H1 (cell line): Measurements from ENCODE around the gene ARID1B. TPM values are rescaled to one million over a fixed set of nuclear protein-coding genes. Genes with fewer than 3 reads are reported as not detected.

Source experiments
- GABPA ChIP-seq: IDR thresholded peaks from 2 replicates; pipeline ENCODE4 v1.6.1; 2011; ENCODE audit warnings: mild to moderate bottlenecking, low read length, moderate library complexity, borderline replicate concordance; ENCODE audit not compliant: insufficient read depth
- HDAC2 ChIP-seq, 2 experiments: fragments of 300-600 bp in 1 of 2; sonication (generic) in 1 of 2; IDR thresholded peaks; 2 replicates each; pipeline ENCODE4 v1.6.1; 2011 to 2012; ENCODE audit warnings: low read depth in 2 of 2, low read length in 2 of 2, mild to moderate bottlenecking in 2 of 2, moderate library complexity in 2 of 2, borderline replicate concordance in 1 of 2, inconsistent platforms in 1 of 2
- SIX5 ChIP-seq: IDR thresholded peaks from 2 replicates; pipeline ENCODE4 v1.6.1; 2011; ENCODE audit warnings: mild to moderate bottlenecking, low read depth, low read length
- polyA plus RNA-seq, 7 experiments: library from polyadenylated mRNA; depleted of rRNA in 3 of 7; stranded (reverse) in 5 of 7; unstranded in 2 of 7; fragments of >200 nt in 5 of 7; fragments of 200-250 nt in 2 of 7; gene quantifications; 1 replicate in 5 of 7; 2 replicates in 1 of 7; 4 replicates in 1 of 7; pipeline versions ENCODE4 v1.2.1 to v1.2.3, GENCODE V29; 2011 to 2013; ENCODE audit warnings: missing spikeins in 2 of 7, mixed read lengths in 2 of 7
- total RNA-seq: library from RNA; stranded (reverse); fragmentation: NEBNext Ultra II Directional; extraction: Animal tissue kit (Norgen Biotek cat#: 25700); gene quantifications from 2 replicates; pipeline ENCODE4 v1.2.1, GENCODE V29; 2021

The ARID1B gene
- total and polyA plus RNA-seq, 2 of the 8 experiments (the other 6 are each of a cell fraction or from before 2014, with no cell fraction given): 24.3 to 70.3 TPM

- TF ChIP-seq GABPA (no peak), SIX5 (no peak), HDAC2 (IDR thresholded peaks at IDR 0.05; ENCODE audit: borderline replicate concordance in 1 of 2, low read depth in 2 of 2, low read length in 2 of 2) (no peak)
Measured at GRCh38 chr6:157198425-157199279, 421.5 kb downstream of the ARID1B start (continued).
